DMS153 treated with DMSO at 0.1 percent for 48 hours (cell line): ENCODE results near the gene CFD.
"Not testable (repeated sequence)": the region's sequence is repeated elsewhere in the genome, so short reads cannot be mapped to it uniquely, and the experiment has no call there.

Experiments
- DNase-seq: peaks from one replicate; lab custom pipeline; 2025; ENCODE audit not compliant: unreplicated experiment; lab: John Stamatoyannopoulos, UW

The CFD gene

GRCh38 chr19:870963-871401 is 11.5 kb downstream of the CFD start:
- no peak for DNase-seq

DNA sequence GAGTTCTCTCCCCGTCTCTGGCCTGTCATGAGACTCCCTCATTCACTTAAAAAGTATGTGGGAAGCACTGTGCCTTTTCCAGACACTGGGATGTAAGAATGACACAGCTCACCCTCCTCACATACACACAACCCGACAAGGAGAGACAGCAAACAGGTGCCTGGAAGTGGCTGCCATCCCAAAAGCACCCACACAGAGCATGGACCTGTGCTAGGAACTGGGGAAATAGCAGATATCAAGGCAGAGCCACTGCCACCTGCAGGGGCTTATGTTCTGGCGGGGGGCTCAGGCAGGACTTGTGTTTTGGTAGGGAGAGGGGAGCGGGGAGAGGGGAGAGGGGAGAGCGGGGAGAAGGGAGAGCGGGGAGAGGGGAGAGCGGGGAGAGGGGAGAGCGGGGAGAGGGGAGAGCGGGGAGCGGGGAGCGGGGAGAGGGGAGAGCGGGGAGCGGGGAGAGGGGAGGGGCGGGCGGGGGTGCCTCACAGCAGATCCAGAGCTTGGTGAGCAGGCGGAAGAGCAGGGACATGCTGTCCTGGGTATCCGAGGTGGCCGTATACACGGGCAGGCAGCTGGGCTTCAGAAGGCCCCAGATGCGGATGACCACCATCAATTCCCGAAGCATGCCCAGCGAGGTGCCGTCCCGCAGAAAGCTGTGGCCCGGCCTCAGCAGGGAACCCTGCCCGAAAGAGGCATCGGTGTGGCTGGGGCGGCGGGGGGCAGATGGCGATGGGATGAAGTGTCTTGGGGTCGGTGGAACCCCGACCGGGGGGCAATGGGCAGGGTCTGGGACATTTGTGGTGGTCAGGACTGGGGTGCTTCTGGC is 12.2 kb downstream of the CFD start:
- DNase-seq: no peak

- peak; percentile 32 for DNase-seq
These were observed 12.9 kb downstream of the CFD start for GRCh38 chr19:872266-872951.

GRCh38 chr19:873084-873483 is 13.6 kb downstream of the CFD start:
- DNase-seq: no peak

GRCh38 chr19:873561-874041 is 14.1 kb downstream of the CFD start:
- DNase-seq: no peak

DNA sequence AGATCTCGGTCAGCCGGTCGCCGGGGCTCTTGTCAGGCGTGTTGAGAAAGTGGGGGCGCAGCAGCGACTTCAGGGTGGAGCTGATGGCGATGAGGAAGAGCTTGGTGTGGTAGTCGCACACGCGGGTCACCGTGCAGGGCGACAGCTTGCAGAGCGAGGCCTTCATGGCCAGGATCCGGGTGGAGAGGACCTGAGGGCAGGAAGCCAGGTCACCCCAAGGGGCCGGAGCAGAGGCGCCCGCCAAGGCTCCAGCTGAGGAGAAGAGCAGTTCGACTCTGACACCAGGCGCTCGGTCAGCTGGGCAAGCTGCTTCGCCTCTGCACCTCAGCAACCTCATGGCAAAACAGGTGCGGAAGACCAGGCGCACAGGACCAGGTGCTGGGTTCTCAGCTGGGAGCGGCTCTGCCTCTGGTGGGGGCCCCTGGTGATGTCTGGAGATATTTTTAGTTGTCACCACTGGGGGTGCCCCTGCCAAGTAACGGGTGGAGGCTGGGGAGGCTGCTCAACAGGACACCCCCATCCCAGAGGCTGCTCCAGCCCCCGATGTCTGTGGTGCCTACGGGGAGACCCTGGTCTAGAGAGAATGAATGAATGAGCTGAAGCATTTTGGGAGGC is 15.9 kb downstream of the CFD start:
- DNase-seq: no peak

DNA sequence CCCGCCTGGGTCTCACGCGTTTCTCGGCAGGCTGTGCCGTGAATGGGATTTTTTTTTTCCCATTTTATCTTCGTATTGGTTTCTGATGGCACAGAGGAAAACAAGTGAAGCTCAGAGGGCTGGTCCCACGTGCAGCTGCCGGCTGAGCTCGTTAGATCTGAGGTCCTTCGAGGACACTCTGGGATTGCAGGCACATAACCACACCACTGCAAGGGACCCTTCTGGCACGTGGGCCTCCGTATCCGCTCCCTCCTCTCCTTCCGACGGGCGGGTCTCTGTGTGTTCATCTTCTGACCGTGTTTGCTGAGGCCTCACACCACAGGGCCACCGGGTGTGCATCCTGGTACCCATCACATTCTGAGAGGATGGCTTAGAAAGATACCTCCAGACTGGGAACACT is 16.6 kb downstream of the CFD start:
- no peak for DNase-seq

DNA sequence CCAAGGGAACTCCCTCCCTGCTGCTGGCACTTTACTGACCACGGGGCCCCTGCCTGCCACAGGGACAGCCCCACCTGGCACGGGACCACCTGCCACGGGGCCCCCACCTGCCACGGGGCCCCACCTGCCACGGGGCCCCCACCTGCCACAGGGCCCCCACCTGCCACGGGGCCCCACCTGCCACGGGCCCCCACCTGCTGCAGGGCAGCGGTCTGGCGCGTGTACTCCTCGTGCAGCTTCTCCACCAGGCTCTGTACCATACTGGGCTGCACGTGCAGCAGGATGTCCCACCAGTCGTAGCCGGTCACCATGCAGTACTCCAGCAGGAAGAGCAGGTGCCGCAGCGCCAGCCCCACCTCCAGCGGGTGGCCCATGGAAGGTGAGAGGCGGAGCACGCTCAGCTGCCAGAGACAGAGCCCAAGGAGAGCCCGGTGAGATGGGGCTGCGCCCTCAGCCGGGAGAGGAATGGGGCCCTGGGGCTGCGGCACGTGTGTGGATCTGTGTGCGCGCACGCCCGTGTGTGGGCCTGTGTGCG is 17.4 kb downstream of the CFD start:
- no peak for DNase-seq

DNA sequence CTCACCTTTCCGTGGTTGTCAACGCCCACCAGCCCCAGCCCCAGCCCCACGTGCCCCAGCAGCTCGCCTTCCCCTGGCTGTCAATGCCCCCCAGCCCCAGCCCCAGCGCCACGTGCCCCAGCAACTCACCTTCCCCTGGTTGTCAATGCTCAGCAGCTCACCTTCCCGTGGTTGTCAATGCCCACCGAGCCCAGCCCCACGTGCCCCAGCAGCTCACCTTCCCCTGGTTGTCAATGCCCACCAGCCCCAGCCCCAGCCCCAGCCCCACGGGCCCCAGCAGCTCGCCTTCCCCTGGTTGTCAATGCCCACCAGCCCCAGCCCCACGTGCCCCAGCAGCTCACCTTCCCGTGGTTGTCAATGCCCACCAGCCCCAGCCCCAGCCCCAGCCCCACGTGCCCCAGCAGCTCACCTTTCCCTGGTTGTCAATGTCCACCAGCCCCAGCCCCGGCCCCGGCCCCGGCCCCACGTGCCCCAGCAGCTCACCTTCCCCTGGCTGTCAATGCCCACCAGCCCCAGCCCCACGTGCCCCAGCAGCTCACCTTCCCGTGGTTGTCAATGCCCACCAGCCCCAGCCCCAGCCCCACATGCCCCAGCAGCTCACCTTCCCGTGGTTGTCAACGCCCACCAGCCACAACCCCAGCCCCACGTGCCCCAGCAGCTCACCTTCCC is 18.7 kb downstream of the CFD start:
- not testable (repeated sequence) for DNase-seq

- not testable (repeated sequence) for DNase-seq
These were observed 19.5 kb downstream of the CFD start for GRCh38 chr19:878751-879561.

- no peak for DNase-seq
These were observed 20.4 kb downstream of the CFD start for GRCh38 chr19:879711-880438.

- DNase-seq: no peak
These were observed 22.1 kb downstream of the CFD start for GRCh38 chr19:881385-882071.

GRCh38 chr19:882871-883497 is 23.5 kb downstream of the CFD start:
- DNase-seq: no peak

- DNase-seq: no peak
These were observed 24.3 kb downstream of the CFD start for GRCh38 chr19:883661-884211.

GRCh38 chr19:884420-885211 is 25.2 kb downstream of the CFD start:
- no peak for DNase-seq

DNA sequence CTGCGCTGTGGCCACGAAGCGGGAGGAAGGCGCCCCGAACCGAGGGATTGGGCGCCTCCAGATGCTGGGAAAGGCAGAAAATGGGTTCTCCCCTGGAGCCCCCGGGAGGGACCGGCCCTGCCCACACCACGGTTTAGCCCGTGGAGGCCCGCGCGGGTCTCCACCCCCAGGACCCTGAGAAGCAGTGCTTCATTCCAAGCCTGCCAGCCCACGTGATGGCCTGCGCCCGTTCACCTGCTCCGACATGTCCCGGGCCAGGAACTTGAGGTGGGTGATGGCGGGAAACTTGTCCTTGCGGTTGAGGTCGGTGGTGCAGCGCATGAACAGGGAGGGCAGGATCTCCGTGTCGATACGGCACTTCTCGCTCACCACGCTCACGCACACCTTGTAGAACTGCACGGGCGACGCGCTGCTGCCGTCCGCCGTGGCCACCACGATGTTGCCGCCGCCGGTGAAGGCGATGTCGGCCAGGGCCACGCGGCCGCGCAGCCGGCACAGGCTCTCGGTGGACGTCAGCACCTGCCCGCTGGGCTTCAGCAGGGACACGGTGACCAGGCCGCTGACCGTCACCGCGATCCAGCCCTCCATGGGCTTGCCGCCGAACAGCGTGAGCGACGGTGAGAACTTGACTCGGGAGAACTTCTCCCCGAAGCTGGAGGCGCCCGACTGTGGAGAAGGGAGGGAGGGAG is 26.2 kb downstream of the CFD start:
- no peak for DNase-seq

GRCh38 chr19:887072-887471 is 27.6 kb downstream of the CFD start:
- no peak for DNase-seq
